Upper lobe of right lung (tissue), 1 donor: ENCODE data around the gene ITGA2. TPM values are rescaled to one million over a fixed set of nuclear protein-coding genes. Genes with fewer than 3 reads are reported as not detected.

Experiments
- ATAC-seq: fragments of 200-7000 bp; cut with Tn5 transposase; one replicate; pipeline ENCODE4 v1.9.1; 2020; ENCODE audit warnings: mild to moderate bottlenecking, moderate library complexity
- DNase-seq: peaks from one replicate; pipeline ENCODE4 v3.0.0-alpha.2; 2020
- H3K27ac ChIP-seq: fragments of 200-600 bp; one replicate; pipeline ENCODE4 v1.8.0; 2022
- H3K27me3 ChIP-seq: fragments of 200-600 bp; one replicate; pipeline ENCODE4 v1.8.0; 2022; ENCODE audit warnings: mild to moderate bottlenecking
- H3K36me3 ChIP-seq: fragments of 200-600 bp; one replicate; pipeline ENCODE4 v1.8.0; 2022
- H3K4me1 ChIP-seq: fragments of 200-600 bp; one replicate; pipeline ENCODE4 v1.8.0; 2022
- H3K4me3 ChIP-seq: fragments of 200-600 bp; one replicate; pipeline ENCODE4 v1.8.0; 2022; ENCODE audit warnings: mild to moderate bottlenecking
- H3K9me3 ChIP-seq: fragments of 200-600 bp; one replicate; pipeline ENCODE4 v1.8.0; 2022
- CTCF ChIP-seq: fragments of 200-600 bp; IDR thresholded peaks from one replicate; pipeline ENCODE4 v1.8.0; 2022; ENCODE audit warnings: antibody characterized with exemption
- intact Hi-C: fragments of 100-400 bp; cut with DNase I; formaldehyde crosslinking; loops from one replicate; pipeline ENCODE4 v1.11.0; 2022
- total RNA-seq: library from RNA; stranded (reverse); fragmentation: NEBNext Ultra II Directional; extraction: Animal tissue kit (Norgen Biotek cat#: 25700); gene quantifications from one replicate; pipeline ENCODE4 v1.2.1, GENCODE V29; 2021
- donor health status: DM: no; HTN: yes; CAD: no; lungs with severe emphysema.

The ITGA2 gene
- total RNA-seq, 1 donor from 2014 or later = 17.7 TPM

DNA sequence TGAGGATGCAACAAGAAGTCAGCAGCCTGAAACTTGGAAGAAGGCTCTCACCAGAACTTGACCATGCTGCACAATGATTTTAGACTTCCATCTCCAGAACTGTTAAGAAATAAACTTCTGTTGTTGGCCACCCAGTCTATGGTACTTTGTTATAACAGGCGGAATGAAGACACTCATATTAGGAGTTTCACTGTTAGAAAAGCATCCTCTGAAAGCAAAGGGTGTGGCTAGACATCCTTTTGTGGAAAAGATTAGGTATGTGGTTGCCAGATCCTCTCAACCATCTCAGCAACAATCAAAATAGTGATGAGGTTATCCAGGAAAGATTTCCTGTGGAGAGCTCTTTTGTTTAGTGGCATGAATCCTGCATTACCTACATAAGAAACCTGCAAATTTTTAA is 20.7 kb downstream of the ITGA2 start:
- no peak for ATAC-seq
- Histone ChIP-seq H3K4me3 (no peak overlapping the region), H3K36me3 (no peaks in the 10 kb centered on the region), H3K9me3 (no peaks in the 10 kb centered on the region), H3K27ac (no peak overlapping the region), H3K27me3 (no peaks in the 10 kb centered on the region), H3K4me1 (peaks cover 6% of the 10 kb centered on the region)
- no peak for DNase-seq
- intact Hi-C loops = no loop called here
- no peak for TF ChIP-seq CTCF

DNA sequence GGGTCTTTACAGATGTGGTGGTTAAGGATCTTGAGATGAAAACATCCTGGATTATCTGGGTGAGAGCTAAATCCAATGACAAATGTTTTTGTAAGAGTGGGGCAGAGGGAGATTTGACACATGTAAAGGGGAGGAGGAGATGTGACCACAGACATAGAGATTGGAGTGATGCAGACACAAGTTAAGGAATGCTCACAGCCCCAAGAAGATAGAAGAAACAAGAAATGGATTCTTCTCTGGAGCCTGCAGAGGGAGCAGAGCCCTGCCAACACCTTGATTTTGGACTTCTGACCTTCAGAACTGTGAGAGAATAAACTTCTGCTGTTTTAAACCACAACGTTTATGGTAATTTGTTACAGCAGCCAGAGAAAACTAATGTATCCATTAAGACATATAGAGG is 21.7 kb downstream of the ITGA2 start:
- TF ChIP-seq CTCF = no peak
- no peak overlapping the region for H3K4me3 ChIP-seq
- no peaks in the 10 kb centered on the region for H3K36me3 ChIP-seq
- no peak for DNase-seq
- H3K27ac ChIP-seq = no peak overlapping the region
- no peak for ATAC-seq
- no peaks in the 10 kb centered on the region for H3K27me3 ChIP-seq
- intact Hi-C loops = no loop called here
- no peaks in the 10 kb centered on the region for H3K9me3 ChIP-seq
- peaks cover 6% of the 10 kb centered on the region for H3K4me1 ChIP-seq

DNA sequence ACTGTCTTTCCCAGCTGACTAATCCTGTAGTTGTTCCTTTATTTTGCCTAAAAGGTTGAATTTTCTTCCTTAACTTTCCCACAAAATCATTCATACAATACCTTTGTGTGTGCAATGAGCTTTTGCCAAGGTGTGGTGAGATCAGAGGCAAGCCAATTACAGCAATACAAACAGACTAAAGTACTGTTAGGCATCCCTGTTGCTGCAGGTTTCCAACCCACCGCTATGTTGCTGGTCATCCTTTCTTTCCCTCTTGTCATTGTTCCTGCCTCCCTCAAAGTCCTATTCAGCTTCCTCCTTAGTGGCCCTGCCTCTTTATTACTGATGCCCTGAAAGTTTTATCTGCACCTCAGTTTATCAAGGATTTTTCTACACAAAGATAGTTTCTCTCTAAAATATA is 22.1 kb downstream of the ITGA2 start:
- intact Hi-C loops = no loop called here
- no peaks in the 10 kb centered on the region for H3K9me3 ChIP-seq

GRCh38 chr5:53013857-53014256 is 24.7 kb downstream of the ITGA2 start:
- Histone ChIP-seq H3K27me3 (no peaks in the 10 kb centered on the region), H3K27ac (no peak overlapping the region), H3K9me3 (no peaks in the 10 kb centered on the region), H3K4me3 (no peak overlapping the region), H3K36me3 (no peaks in the 10 kb centered on the region), H3K4me1 (no peaks in the 10 kb centered on the region)
- no peak for ATAC-seq
- TF ChIP-seq CTCF = no peak
- no peak for DNase-seq
- intact Hi-C loops = no loop called here

More for the DNA sequence above, 22.1 kb downstream of the ITGA2 start:
- H3K27ac ChIP-seq = no peak overlapping the region
- peaks cover 6% of the 10 kb centered on the region for H3K4me1 ChIP-seq
- H3K36me3 ChIP-seq = no peaks in the 10 kb centered on the region
- H3K27me3 ChIP-seq = no peaks in the 10 kb centered on the region
- H3K4me3 ChIP-seq = no peak overlapping the region
- no peak for TF ChIP-seq CTCF
- no peak for DNase-seq
- no peak for ATAC-seq

GRCh38 chr5:53017383-53017782 is 28.2 kb downstream of the ITGA2 start:
- Histone ChIP-seq H3K4me1 (no peaks in the 10 kb centered on the region), H3K27me3 (no peaks in the 10 kb centered on the region), H3K27ac (no peak overlapping the region), H3K36me3 (no peaks in the 10 kb centered on the region), H3K9me3 (no peaks in the 10 kb centered on the region), H3K4me3 (no peak overlapping the region)
- ATAC-seq (no peak), DNase-seq (no peak)
- intact Hi-C loops = no loop called here
- no peak for TF ChIP-seq CTCF

GRCh38 chr5:53017794-53018391 is 28.7 kb downstream of the ITGA2 start:
- Histone ChIP-seq H3K4me1 (no peaks in the 10 kb centered on the region), H3K9me3 (no peaks in the 10 kb centered on the region), H3K4me3 (no peak overlapping the region), H3K27me3 (no peaks in the 10 kb centered on the region), H3K36me3 (no peaks in the 10 kb centered on the region), H3K27ac (no peak overlapping the region)
- TF ChIP-seq CTCF = no peak
- intact Hi-C loops = no loop called here
- DNase-seq (no peak), ATAC-seq (no peak)
